ENCODE results near the gene SLC39A8.
A peak's percentile ranks its signal among the peaks of the same experiment; 100 is the strongest.

The SLC39A8 gene

GRCh38 chr4:102321260-102321995 lies 23.9 kb downstream of the SLC39A8 start:
- H3K27ac ChIP-seq (ENCODE audit: extremely low read depth, low read depth, low read length): no peak overlapping the region

GRCh38 chr4:102319594-102319993 lies 25.7 kb downstream of the SLC39A8 start:
- Histone ChIP-seq H3K27ac (ENCODE audit: extremely low read depth, low read depth, low read length) (no peak overlapping the region), H3K4me3 (ENCODE audit: low read depth, low read length) (no peak overlapping the region), H3K9me3 (ENCODE audit: control insufficient read depth, insufficient read depth, low read depth, low read length) (no peaks in the 10 kb centered on the region), H3K36me3 (ENCODE audit: control insufficient read depth in 2 of 2, insufficient read depth in 1 of 2, low read length in 2 of 2) (no peaks in the 10 kb centered on the region), H3K4me1 (ENCODE audit: control insufficient read depth, insufficient read depth, low read length) (no peaks in the 10 kb centered on the region)
- CTCF ChIA-PET: no interaction called here
- POLR2A ChIA-PET: no interaction called here
- TF ChIP-seq MZF1 (tag by site-specific recombination; IDR thresholded peaks at IDR 0.05; ENCODE audit: borderline replicate concordance) (peak; percentile 87), SALL2 (tag by site-specific recombination; IDR thresholded peaks at IDR 0.05; ENCODE audit: borderline replicate concordance) (no peak), ZIC2 (tag by site-specific recombination; IDR thresholded peaks at IDR 0.05) (0 out of 2 replicates have a peak, but pooled peaks have one; percentile 16)

More at GRCh38 chr4:102321260-102321995, 23.9 kb downstream of the SLC39A8 start:
- no peaks in the 10 kb centered on the region for H3K4me1 ChIP-seq (ENCODE audit: control insufficient read depth, insufficient read depth, low read length)
- H3K4me3 ChIP-seq (ENCODE audit: low read depth, low read length): no peak overlapping the region
- CTCF ChIA-PET: interaction anchor here (0.6 to 1.5 kb wide), 2 partner anchors 21 to 155 kb away, joined by 5 read pairs; no protein-coding TSS in a partner anchor
- no peaks in the 10 kb centered on the region for H3K36me3 ChIP-seq (ENCODE audit: control insufficient read depth in 2 of 2, insufficient read depth in 1 of 2, low read length in 2 of 2)
- TF ChIP-seq REPIN1 (tag by site-specific recombination; IDR thresholded peaks at IDR 0.05; ENCODE audit: low read depth) (no peak), SCRT1 (tag by site-specific recombination; IDR thresholded peaks at IDR 0.05; ENCODE audit: borderline replicate concordance) (no peak), ZBTB17 (tag by site-specific recombination; IDR thresholded peaks at IDR 0.05) (peak; percentile 75)
- H3K9me3 ChIP-seq (ENCODE audit: control insufficient read depth, insufficient read depth, low read depth, low read length): no peaks in the 10 kb centered on the region
- POLR2A ChIA-PET: interaction anchor here (1.6 kb wide), 1 partner anchor 24 kb away, joined by 3 read pairs; the partner anchor contains the start of gene SLC39A8

- Histone ChIP-seq H3K4me1 (ENCODE audit: control insufficient read depth, insufficient read depth, low read length) (no peaks in the 10 kb centered on the region), H3K27ac (ENCODE audit: extremely low read depth, low read depth, low read length) (no peak overlapping the region), H3K4me3 (ENCODE audit: low read depth, low read length) (no peak overlapping the region), H3K36me3 (ENCODE audit: control insufficient read depth in 2 of 2, insufficient read depth in 1 of 2, low read length in 2 of 2) (no peaks in the 10 kb centered on the region), H3K9me3 (ENCODE audit: control insufficient read depth, insufficient read depth, low read depth, low read length) (no peaks in the 10 kb centered on the region)
- ChIA-PET POLR2A (no interaction called here), CTCF (no interaction called here)
- TF ChIP-seq ZBTB20 (tag by site-specific recombination; IDR thresholded peaks at IDR 0.05) (no peak), ZNF629 (tag by site-specific recombination; IDR thresholded peaks at IDR 0.05) (no peak), ZBTB1 (tag by site-specific recombination; IDR thresholded peaks at IDR 0.05) (no peak), ZNF747 (tag by site-specific recombination; IDR thresholded peaks at IDR 0.05) (no peak), ZNF391 (tag by site-specific recombination; IDR thresholded peaks at IDR 0.05; ENCODE audit: borderline replicate concordance, low read depth) (no peak)
Observed at GRCh38 chr4:102318526-102318925, 26.8 kb downstream of the SLC39A8 start.

GRCh38 chr4:102318105-102318504 lies 27.2 kb downstream of the SLC39A8 start:
- H3K27ac ChIP-seq (ENCODE audit: extremely low read depth, low read depth, low read length): no peak overlapping the region
- CTCF ChIA-PET: interaction anchor here (1.0 kb wide), 1 partner anchor 18 kb away, joined by 3 read pairs; no protein-coding TSS in a partner anchor
- no peaks in the 10 kb centered on the region for H3K9me3 ChIP-seq (ENCODE audit: control insufficient read depth, insufficient read depth, low read depth, low read length)
- no peaks in the 10 kb centered on the region for H3K4me1 ChIP-seq (ENCODE audit: control insufficient read depth, insufficient read depth, low read length)
- POLR2A ChIA-PET: no interaction called here
- TF ChIP-seq ZNF585B (tag by site-specific recombination; IDR thresholded peaks at IDR 0.05): no peak
- no peak for TF ChIP-seq ZBTB44 (tag by site-specific recombination; IDR thresholded peaks at IDR 0.05)
- TF ChIP-seq HOXD13 (CRISPR knock-in tag; IDR thresholded peaks at IDR 0.05; ENCODE audit: borderline replicate concordance): no peak
- no peak for TF ChIP-seq TRIM28 (IDR thresholded peaks at IDR 0.05; ENCODE audit: borderline replicate concordance, low read length)
- TF ChIP-seq KLF17 (tag by site-specific recombination; IDR thresholded peaks at IDR 0.05): no peak
- TF ChIP-seq ZBTB17 (tag by site-specific recombination; IDR thresholded peaks at IDR 0.05): no peak
- no peak for TF ChIP-seq ZNF404 (tag by site-specific recombination; IDR thresholded peaks at IDR 0.05)
- no peak for TF ChIP-seq OVOL3 (tag by site-specific recombination; IDR thresholded peaks at IDR 0.05)
- TF ChIP-seq ZXDB (tag by site-specific recombination; IDR thresholded peaks at IDR 0.05): no peak
- no peak overlapping the region for H3K4me3 ChIP-seq (ENCODE audit: low read depth, low read length)
- H3K36me3 ChIP-seq (ENCODE audit: control insufficient read depth in 2 of 2, insufficient read depth in 1 of 2, low read length in 2 of 2): no peaks in the 10 kb centered on the region
